T-cell (primary cell): ENCODE measurements around the gene IFITM1. TPM values are rescaled to one million over a fixed set of nuclear protein-coding genes. Genes with fewer than 3 reads are reported as not detected.

Experiments used
- ATAC-seq, 4 experiments: fragments of 200-7000 bp in 3 of 4; fragments of 150-1000 bp in 1 of 4; cut with Tn5 transposase; replicated peaks in 1 of 4; 1 replicate in 3 of 4; 2 replicates in 1 of 4; pipeline ENCODE4 v1.10.0; 2021; ENCODE audit warnings: moderate library complexity in 3 of 4, mild to moderate bottlenecking in 2 of 4, moderate number of reproducible peaks in 1 of 4
- CTCF ChIA-PET, 2 donors: fragments of 300-600 bp; sonication (Branson Sonifier 250); formaldehyde crosslinking; loops; one replicate each; lab custom pipeline; 2022; ENCODE audit warnings: antibody characterized with exemption in 2 of 2; lab: Charles Lee
- POLR2A ChIA-PET, 2 donors: fragments of 300-600 bp; sonication (Branson Sonifier 250); formaldehyde crosslinking; loops; one replicate each; lab custom pipeline; 2022; ENCODE audit warnings: antibody characterized with exemption in 2 of 2; lab: Charles Lee
- DNase-seq, 35 experiments: peaks; one replicate each; pipeline versions ENCODE4 v3.0.0 to v3.0.0-alpha.2; 2013 to 2023
- H3K27ac ChIP-seq: one replicate; pipeline ENCODE4 v1.5.1; 2013; ENCODE audit warnings: low read length
- H3K27me3 ChIP-seq, 2 experiments: replicated peaks in 1 of 2; 1 replicate in 1 of 2; 2 replicates in 1 of 2; pipeline versions ENCODE4 v1.6.1 to v1.7.0; 2013; ENCODE audit warnings: low read length in 1 of 2, mixed read lengths in 1 of 2; ENCODE audit not compliant: control insufficient read depth in 2 of 2, insufficient read depth in 2 of 2; ENCODE audit errors: extremely low read depth in 1 of 2
- H3K36me3 ChIP-seq, 2 donors: 1 replicate in 1 of 2; 2 replicates in 1 of 2; pipeline versions ENCODE4 v1.6.1 to v1.7.0; 2013; ENCODE audit warnings: low read length in 1 of 2; ENCODE audit not compliant: control insufficient read depth in 2 of 2, insufficient read depth in 1 of 2; ENCODE audit errors: extremely low read depth in 1 of 2
- H3K4me1 ChIP-seq, 2 experiments: 1 replicate in 1 of 2; 2 replicates in 1 of 2; pipeline versions ENCODE4 v1.6.1 to v1.7.0; 2013; ENCODE audit warnings: low read length in 2 of 2, mixed read lengths in 1 of 2; ENCODE audit not compliant: insufficient read depth in 2 of 2, control insufficient read depth in 1 of 2; ENCODE audit errors: extremely low read depth in 1 of 2
- H3K4me3 ChIP-seq, 2 donors: 1 replicate in 1 of 2; 2 replicates in 1 of 2; pipeline versions ENCODE4 v1.5.1 to v1.7.0; 2013; ENCODE audit warnings: mild to moderate bottlenecking in 2 of 2, low read length in 1 of 2, moderate library complexity in 1 of 2; ENCODE audit not compliant: control insufficient read depth in 1 of 2; ENCODE audit errors: extremely low read depth in 1 of 2
- H3K9me3 ChIP-seq: 2 replicates; pipeline ENCODE4 v1.7.0; 2013
- H3K27ac Mint-ChIP-seq, 2 donors: one replicate each; pipeline ENCODE4 v1.8.0; 2020 to 2021; ENCODE audit warnings: mild to moderate bottlenecking in 2 of 2, mixed read lengths in 2 of 2
- H3K27me3 Mint-ChIP-seq, 2 donors: one replicate each; pipeline ENCODE4 v1.8.0; 2021 to 2022; ENCODE audit warnings: mixed read lengths in 2 of 2
- H3K36me3 Mint-ChIP-seq: one replicate; pipeline ENCODE4 v1.8.0; 2021; ENCODE audit warnings: mixed read lengths
- H3K4me1 Mint-ChIP-seq, 3 donors: one replicate each; pipeline ENCODE4 v1.8.0; 2020 to 2022; ENCODE audit warnings: mixed read lengths in 3 of 3, mild to moderate bottlenecking in 1 of 3
- H3K4me3 Mint-ChIP-seq, 3 donors: one replicate each; pipeline ENCODE4 v1.8.0; 2020 to 2022; ENCODE audit warnings: mild to moderate bottlenecking in 3 of 3, mixed read lengths in 3 of 3, moderate library complexity in 3 of 3
- H3K9me3 Mint-ChIP-seq, 3 donors: one replicate each; pipeline ENCODE4 v1.8.0; 2020 to 2022; ENCODE audit warnings: mixed read lengths in 3 of 3
- WGBS: methylation state at CpG from one replicate; pipeline ENCODE4 v1.1.5; 2013; ENCODE audit warnings: missing lambda C conversion rate; ENCODE audit not compliant: insufficient coverage; 5-methylcytosine and 5-hydroxymethylcytosine counted together
- total RNA-seq, 35 experiments: library from RNA in 6 of 35; stranded (reverse) in 6 of 35; fragments of 120-200 nt in 1 of 35; gene quantifications; one replicate each; pipeline versions ENCODE4 v1.2.1 to v1.2.4 and lab custom pipeline; 2013 to 2026

IFITM1 gene
- total RNA-seq, 5 donors from 2014 or later (not counting 1 experiment from before 2014, with no cell fraction given), result 201 to 427 (median 243) TPM

GRCh38 chr11:363948-364761 lies 50.3 kb downstream of the IFITM1 start:
- no peaks in the 10 kb centered on the region for H3K36me3 ChIP-seq
- H3K4me1 Mint-ChIP-seq, result peaks cover 11 to 25% (median 22%) of the 10 kb centered on the region in 3 donors
- H3K27ac Mint-ChIP-seq, result no peak overlapping the region
- peaks cover 0 to 45% of the 10 kb centered on the region in 2 experiments for H3K27me3 ChIP-seq
- no peaks in the 10 kb centered on the region for H3K9me3 ChIP-seq
- H3K27me3 Mint-ChIP-seq, result peaks cover 22 to 35% of the 10 kb centered on the region in 2 donors
- no peak overlapping the region for H3K4me3 ChIP-seq
- ATAC-seq (peak; percentile 72 to 77 (median 74)), DNase-seq (peak; percentile 45 to 77 (median 64))
- ChIA-PET POLR2A (interaction anchor here in 1 of 2 donors (0.8 kb wide), 1 partner anchor 139 kb away, joined by 10 read pairs; no protein-coding TSS in a partner anchor), CTCF (interaction anchor here (0.5 to 2.0 kb wide), 11 partner anchors 19 to 1338 kb away, joined by 3 to 9 read pairs (median 5); no protein-coding TSS in a partner anchor)
- 52% methylated on average over 11 of the region's 24 CpGs for WGBS
- no peak overlapping the region for H3K4me3 Mint-ChIP-seq
- no peaks in the 10 kb centered on the region for H3K36me3 Mint-ChIP-seq
- H3K9me3 Mint-ChIP-seq, result no peaks in the 10 kb centered on the region
- no peak overlapping the region for H3K27ac ChIP-seq
- H3K4me1 ChIP-seq, result peaks cover 0 to 50% of the 10 kb centered on the region in 2 experiments

Other genes starting within 250 kb of the IFITM1 start
- not detected for gene SCGB1C1, start 121.0 kb upstream of the IFITM1 start, total RNA-seq
- 100 to 1,000 TPM in 3 of 5 donors, 10 to 100 TPM in 2; 68.4 to 106 (median 102) TPM for gene BET1L, start 106.6 kb upstream of the IFITM1 start, total RNA-seq
- 100 to 1,000 TPM in 4 of 5 donors, 10 to 100 TPM in 1; 87.4 to 151 (median 117) TPM for gene RIC8A, start 106.3 kb upstream of the IFITM1 start, total RNA-seq
- 10 to 100 TPM; 22.0 to 33.0 (median 26.3) TPM for gene SIRT3, start 77.7 kb upstream of the IFITM1 start, total RNA-seq
- gene PSMD13, start 77.1 kb upstream of the IFITM1 start, total RNA-seq, result 100 to 1,000 TPM in 4 of 5 donors, 10 to 100 TPM in 1; 74.0 to 115 (median 108) TPM
- 10 to 100 TPM in 3 of 5 donors, 1 to 10 TPM in 2; 6.7 to 27.7 (median 20.9) TPM for gene NLRP6, start 35.6 kb upstream of the IFITM1 start, total RNA-seq
- 100 to 1,000 TPM; 252 to 818 (median 459) TPM for gene PGGHG, start 24.9 kb upstream of the IFITM1 start, total RNA-seq
- not detected for gene IFITM5, start 14.5 kb upstream of the IFITM1 start, total RNA-seq
- gene IFITM2, start 6.2 kb upstream of the IFITM1 start, total RNA-seq, result 100 to 1,000 TPM; 276 to 654 (median 359) TPM
- gene IFITM3, start 6.8 kb downstream of the IFITM1 start, total RNA-seq, result 10 to 100 TPM in 4 of 5 donors, 1 to 10 TPM in 1; 2.1 to 35.5 (median 17.6) TPM
- gene B4GALNT4, start 55.5 kb downstream of the IFITM1 start, total RNA-seq, result 1 to 10 TPM; 1.7 to 5.6 (median 2.8) TPM
- gene PKP3, start 80.2 kb downstream of the IFITM1 start, total RNA-seq, result under 1 TPM in 4 of 5 donors, not detected in 1; 0.32 to 0.85 (median 0.47) TPM
- 100 to 1,000 TPM; 395 to 488 (median 460) TPM for gene SIGIRR, start 101.0 kb downstream of the IFITM1 start, total RNA-seq
- 100 to 1,000 TPM; 103 to 128 (median 120) TPM for gene ANO9, start 128.0 kb downstream of the IFITM1 start, total RNA-seq
- gene PTDSS2, start 136.2 kb downstream of the IFITM1 start, total RNA-seq, result 10 to 100 TPM; 22.4 to 33.5 (median 28.7) TPM
- 100 to 1,000 TPM; 126 to 141 (median 131) TPM for gene RNH1, start 193.2 kb downstream of the IFITM1 start, total RNA-seq
- gene HRAS, start 221.5 kb downstream of the IFITM1 start, total RNA-seq, result 10 to 100 TPM; 27.6 to 53.4 (median 47.6) TPM
- 1 to 10 TPM; 3.4 to 6.1 (median 5.6) TPM for gene LRRC56, start 223.5 kb downstream of the IFITM1 start, total RNA-seq
- 10 to 100 TPM in 1 of 5 donors, 1 to 10 TPM in 4; 5.1 to 13.4 (median 8.8) TPM for gene LMNTD2, start 246.7 kb downstream of the IFITM1 start, total RNA-seq
- gene RASSF7, start 246.9 kb downstream of the IFITM1 start, total RNA-seq, result 10 to 100 TPM; 23.2 to 68.4 (median 63.4) TPM